Tibial nerve (tissue), 4 donors: ENCODE data around the gene PAFAH1B2. TPM values are rescaled to one million over a fixed set of nuclear protein-coding genes. Genes with fewer than 3 reads are reported as not detected.

ENCODE experiments used
- DNase-seq, 2 donors: peaks; one replicate each; pipeline ENCODE4 v3.0.0-alpha.2; 2019; ENCODE audit warnings: low spot score in 2 of 2
- H3K27ac ChIP-seq, 4 donors: fragments of 200-600 bp; sonication (generic) in 3 of 4; one replicate each; pipeline ENCODE4 v1.5.1; 2017 to 2019; ENCODE audit warnings: mild to moderate bottlenecking in 1 of 4
- H3K27me3 ChIP-seq, 2 donors: fragments of 200-600 bp; sonication (generic) in 1 of 2; one replicate each; pipeline versions ENCODE4 v1.5.1 to v1.6.0; 2017 to 2019
- H3K36me3 ChIP-seq, 3 donors: fragments of 200-600 bp; sonication (generic); one replicate each; pipeline ENCODE4 v1.5.1; 2018 to 2019
- H3K4me1 ChIP-seq, 4 donors: fragments of 200-600 bp; sonication (generic) in 3 of 4; one replicate each; pipeline ENCODE4 v1.5.1; 2017 to 2019
- H3K4me3 ChIP-seq, 4 donors: fragments of 200-600 bp; sonication (generic) in 3 of 4; one replicate each; pipeline ENCODE4 v1.5.1; 2017 to 2019; ENCODE audit warnings: mild to moderate bottlenecking in 1 of 4, moderate library complexity in 1 of 4
- H3K9me3 ChIP-seq, 4 donors: fragments of 200-600 bp; sonication (generic) in 3 of 4; one replicate each; pipeline ENCODE4 v1.5.1; 2017 to 2019
- EP300 ChIP-seq, 2 donors: sonication (generic); formaldehyde crosslinking; IDR thresholded peaks; one replicate each; pipeline ENCODE4 v1.6.1; 2017; ENCODE audit warnings: antibody characterized with exemption in 2 of 2, mild to moderate bottlenecking in 1 of 2
- POLR2A ChIP-seq, 2 donors: fragments of 450-650 bp; IDR thresholded peaks; one replicate each; pipeline ENCODE4 v1.6.1; 2017; ENCODE audit warnings: antibody characterized with exemption in 2 of 2, mild to moderate bottlenecking in 2 of 2, moderate library complexity in 2 of 2
- WGBS, 2 donors: methylation state at CpG; one replicate each; pipeline ENCODE4 v1.1.5; 2018; 5-methylcytosine and 5-hydroxymethylcytosine counted together
- total RNA-seq, 4 donors: library from RNA; depleted of rRNA; stranded (reverse); fragments of >200 nt; gene quantifications; one replicate each; pipeline ENCODE4 v1.1.0, GENCODE V29; 2016
- TF ChIP-seq, protein P1 (sequence below), 5 experiments: fragments of 200-600 bp in 3 of 5; fragments of 450-650 bp in 2 of 5; sonication (generic) in 3 of 5; IDR thresholded peaks; one replicate each; pipeline ENCODE4 v1.5.1; 2016 to 2019; ENCODE audit warnings: antibody characterized with exemption in 5 of 5, mild to moderate bottlenecking in 3 of 5, moderate library complexity in 2 of 5

The PAFAH1B2 gene
- total RNA-seq, 4 donors from 2014 or later, result 96.9 to 125 (median 109) TPM

DNA sequence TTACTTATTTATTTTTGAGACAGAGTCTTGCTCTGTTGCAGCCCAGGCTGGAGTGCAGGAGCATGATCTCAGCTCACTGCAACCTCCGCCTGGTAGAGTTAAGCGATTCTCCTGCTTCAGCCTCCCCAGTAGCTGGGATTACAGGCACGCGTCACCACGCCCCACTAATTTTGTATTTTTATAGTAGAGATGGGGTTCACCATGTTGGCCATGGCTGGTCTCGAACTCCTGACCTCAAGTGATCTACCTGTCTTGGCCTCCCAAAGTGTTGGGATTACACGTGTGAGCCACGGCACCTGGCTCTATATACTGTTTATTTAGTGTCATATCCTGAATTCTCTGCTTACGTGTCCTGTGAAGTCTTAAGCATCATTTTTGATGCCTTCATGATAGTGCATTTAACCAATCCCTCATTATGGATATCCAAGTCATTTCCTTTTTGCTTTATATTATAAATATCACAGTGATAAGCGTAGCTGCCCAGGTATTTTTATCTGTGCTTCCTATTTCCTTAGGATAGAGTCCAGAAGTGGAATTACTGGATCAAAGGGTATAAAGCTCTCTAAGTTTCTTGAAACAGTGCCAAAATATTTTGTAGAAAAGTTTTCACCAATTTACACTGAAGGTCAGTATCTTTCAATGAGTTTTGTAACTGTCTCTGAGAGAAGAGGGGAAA lies 33.6 kb downstream of the PAFAH1B2 start:
- peaks cover 0 to 74% (median 30%) of the 10 kb centered on the region in 4 donors for H3K4me1 ChIP-seq
- no peak for TF ChIP-seq POLR2A (IDR thresholded peaks at IDR 0.05)
- no peak for TF ChIP-seq EP300 (IDR thresholded peaks at IDR 0.05)
- TF ChIP-seq, protein P1, sequence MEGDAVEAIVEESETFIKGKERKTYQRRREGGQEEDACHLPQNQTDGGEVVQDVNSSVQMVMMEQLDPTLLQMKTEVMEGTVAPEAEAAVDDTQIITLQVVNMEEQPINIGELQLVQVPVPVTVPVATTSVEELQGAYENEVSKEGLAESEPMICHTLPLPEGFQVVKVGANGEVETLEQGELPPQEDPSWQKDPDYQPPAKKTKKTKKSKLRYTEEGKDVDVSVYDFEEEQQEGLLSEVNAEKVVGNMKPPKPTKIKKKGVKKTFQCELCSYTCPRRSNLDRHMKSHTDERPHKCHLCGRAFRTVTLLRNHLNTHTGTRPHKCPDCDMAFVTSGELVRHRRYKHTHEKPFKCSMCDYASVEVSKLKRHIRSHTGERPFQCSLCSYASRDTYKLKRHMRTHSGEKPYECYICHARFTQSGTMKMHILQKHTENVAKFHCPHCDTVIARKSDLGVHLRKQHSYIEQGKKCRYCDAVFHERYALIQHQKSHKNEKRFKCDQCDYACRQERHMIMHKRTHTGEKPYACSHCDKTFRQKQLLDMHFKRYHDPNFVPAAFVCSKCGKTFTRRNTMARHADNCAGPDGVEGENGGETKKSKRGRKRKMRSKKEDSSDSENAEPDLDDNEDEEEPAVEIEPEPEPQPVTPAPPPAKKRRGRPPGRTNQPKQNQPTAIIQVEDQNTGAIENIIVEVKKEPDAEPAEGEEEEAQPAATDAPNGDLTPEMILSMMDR (IDR thresholded peaks at IDR 0.05), result no peak
- peaks cover 0 to 12% (median 7%) of the 10 kb centered on the region in 3 donors for H3K36me3 ChIP-seq
- peak overlapping the region in 3 of 4 donors; percentile 91 to 97 (median 93) for H3K4me3 ChIP-seq
- no peaks in the 10 kb centered on the region for H3K9me3 ChIP-seq
- no peaks in the 10 kb centered on the region for H3K27me3 ChIP-seq
- no peak for DNase-seq
- WGBS, 2 donors, result 80 to 82% methylated on average over 10 of the region's 10 CpGs
- H3K27ac ChIP-seq, result peak overlapping the region; percentile 91 to 100 (median 99)

DNA sequence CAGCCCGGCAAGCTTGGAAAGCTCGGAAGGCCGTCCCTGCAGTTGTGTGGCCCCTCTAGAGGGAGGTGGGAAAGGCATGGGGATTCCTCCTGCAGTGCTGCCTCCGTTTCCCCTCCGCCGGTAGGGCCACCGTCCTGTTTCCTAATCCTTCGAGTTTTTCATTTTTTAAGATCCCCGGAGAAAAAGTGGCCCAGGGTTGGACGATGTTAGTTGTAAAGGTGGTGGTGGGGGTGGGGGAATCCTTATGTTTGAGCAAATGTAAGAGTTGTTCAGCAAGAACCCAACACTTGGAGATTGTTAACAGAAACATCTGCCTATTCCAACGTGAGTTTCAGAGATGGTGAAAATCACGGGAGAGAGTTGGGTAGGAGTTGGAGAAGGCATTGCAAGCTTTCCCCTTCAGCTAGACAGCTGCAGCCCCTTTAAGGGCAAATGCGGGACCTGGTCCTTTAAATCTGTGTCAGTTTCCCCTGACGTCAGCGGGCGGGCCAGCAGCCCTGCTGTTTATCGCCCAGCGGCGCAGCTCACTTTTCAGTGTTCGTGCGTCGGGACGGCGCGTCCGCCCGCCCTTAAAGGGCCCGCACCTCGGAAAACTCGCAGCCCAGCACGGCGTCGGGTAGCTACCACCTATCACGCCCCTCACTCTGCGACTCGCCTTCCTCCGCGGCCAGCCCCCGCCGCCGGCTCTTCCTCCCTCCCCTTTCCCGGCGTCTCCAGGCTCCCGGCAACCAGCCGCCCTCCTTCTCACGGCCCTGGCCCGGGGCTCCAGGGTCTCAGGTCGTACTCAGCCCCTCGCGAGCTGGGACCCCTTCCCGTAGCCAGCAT lies 34.3 kb downstream of the PAFAH1B2 start, which contains the start of gene SIDT2:
Gene SIDT2, plus strand, starts transcription at position 534 of the 825 bp plus-strand sequence. CDS start 521 bp downstream, outside the sequence.
- no peaks in the 10 kb centered on the region for H3K9me3 ChIP-seq
- no peaks in the 10 kb centered on the region for H3K27me3 ChIP-seq
- DNase-seq, result peak; percentile 90 to 91
- TF ChIP-seq POLR2A (IDR thresholded peaks at IDR 0.05) (peak; percentile 93 to 98), EP300 (IDR thresholded peaks at IDR 0.05) (peak; percentile 93 to 99)
- TF ChIP-seq, protein P1 (IDR thresholded peaks at IDR 0.05), result peak in 2 of 5 experiments; percentile 41 to 66
- 1% methylated on average over 45 to 50 of the region's 51 CpGs for WGBS, 2 donors
- peaks cover 0 to 19% (median 9%) of the 10 kb centered on the region in 3 donors for H3K36me3 ChIP-seq
- H3K27ac ChIP-seq, result peak within 1 kb of the TSS; percentile 91 to 100 (median 99)
- H3K4me3 ChIP-seq, result peak within 1 kb of the TSS; percentile 84 to 97 (median 92)
- peaks cover 0 to 68% (median 27%) of the 10 kb centered on the region in 4 donors for H3K4me1 ChIP-seq

DNA sequence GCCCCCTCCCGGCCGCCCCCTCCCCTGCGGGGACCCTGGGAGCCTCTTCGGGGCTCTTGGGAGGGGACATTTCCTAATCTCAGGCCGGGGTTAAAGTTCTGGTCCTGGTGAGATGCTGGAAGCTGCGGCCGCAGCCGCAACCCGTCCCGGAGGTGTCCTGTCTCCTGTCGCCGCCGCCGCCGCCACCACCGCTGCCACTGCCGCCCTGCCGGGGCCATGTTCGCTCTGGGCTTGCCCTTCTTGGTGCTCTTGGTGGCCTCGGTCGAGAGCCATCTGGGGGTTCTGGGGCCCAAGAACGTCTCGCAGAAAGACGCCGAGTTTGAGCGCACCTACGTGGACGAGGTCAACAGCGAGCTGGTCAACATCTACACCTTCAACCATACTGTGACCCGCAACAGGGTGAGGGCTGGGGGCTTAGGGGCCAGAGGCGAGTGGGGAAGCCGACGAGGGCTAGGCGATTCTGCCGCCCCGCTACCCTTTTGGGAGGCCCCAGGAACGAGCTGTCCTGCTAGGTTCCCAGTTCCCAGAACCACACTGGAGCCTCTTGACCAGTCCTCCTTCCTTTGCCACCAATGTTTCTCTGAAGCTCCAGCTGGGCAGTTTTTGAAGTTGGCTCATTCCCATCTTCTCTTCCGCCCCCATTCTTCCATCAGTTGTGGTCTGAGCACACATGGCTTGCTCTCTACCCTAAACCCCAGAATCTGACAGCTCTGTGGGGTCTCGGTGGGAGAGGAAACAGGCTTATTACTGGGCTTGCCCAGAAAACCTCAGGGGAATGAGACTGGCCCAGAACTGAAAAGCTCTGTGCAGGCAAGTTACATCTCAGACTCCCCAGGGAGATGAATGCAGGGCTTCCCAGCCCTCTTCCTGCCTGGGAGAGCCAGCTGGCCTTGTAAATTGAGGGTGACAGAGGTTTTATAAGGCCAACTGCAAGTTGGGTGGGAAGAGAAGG lies 35.2 kb downstream of the PAFAH1B2 start:
- TF ChIP-seq EP300 (IDR thresholded peaks at IDR 0.05) (peak in 1 of 2 donors; percentile 5), POLR2A (IDR thresholded peaks at IDR 0.05) (no peak)
- H3K4me3 ChIP-seq, result peak overlapping the region; percentile 84 to 97 (median 92)
- DNase-seq, result no peak
- peaks cover 2 to 28% (median 9%) of the 10 kb centered on the region in 3 donors for H3K36me3 ChIP-seq
- no peaks in the 10 kb centered on the region for H3K9me3 ChIP-seq
- WGBS, 2 donors, result 0% methylated on average over 9 to 36 of the region's 39 CpGs
- H3K4me1 ChIP-seq, result peaks cover 0 to 63% (median 27%) of the 10 kb centered on the region in 4 donors
- H3K27me3 ChIP-seq, result no peaks in the 10 kb centered on the region
- peak overlapping the region; percentile 91 to 100 (median 99) for H3K27ac ChIP-seq

DNA sequence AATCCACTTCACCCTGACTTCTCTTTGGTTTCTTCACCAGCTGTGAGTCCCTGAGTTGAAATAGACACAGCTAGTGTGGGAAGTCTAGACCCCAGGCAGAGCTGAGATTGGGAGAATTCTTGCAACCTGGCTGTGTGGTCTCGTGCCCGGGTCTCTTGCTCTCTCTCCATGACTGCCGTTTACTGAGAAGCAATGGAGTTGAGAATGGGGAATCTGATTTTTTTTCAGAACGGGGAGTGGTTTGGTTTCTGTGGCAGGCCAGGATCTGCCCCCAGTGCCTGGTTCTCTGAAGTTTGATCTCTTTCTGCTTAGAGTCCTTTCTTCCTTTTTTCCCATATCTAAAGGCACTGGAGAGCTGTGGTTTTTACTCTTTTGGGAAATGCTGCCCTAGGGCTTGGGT lies 35.9 kb downstream of the PAFAH1B2 start:
- Histone ChIP-seq H3K4me1 (peaks cover 0 to 58% (median 27%) of the 10 kb centered on the region in 4 donors), H3K27me3 (no peaks in the 10 kb centered on the region), H3K9me3 (no peaks in the 10 kb centered on the region), H3K27ac (peak overlapping the region; percentile 91 to 100 (median 99)), H3K36me3 (peaks cover 2 to 35% (median 9%) of the 10 kb centered on the region in 3 donors), H3K4me3 (peak overlapping the region; percentile 84 to 97 (median 92))
- no peak for DNase-seq
- WGBS, 2 donors, result 28 to 35% methylated on average over 4 of the region's 4 CpGs
- peak in 1 of 2 donors; percentile 9 for TF ChIP-seq EP300 (IDR thresholded peaks at IDR 0.05)
- no peak for TF ChIP-seq POLR2A (IDR thresholded peaks at IDR 0.05)

DNA sequence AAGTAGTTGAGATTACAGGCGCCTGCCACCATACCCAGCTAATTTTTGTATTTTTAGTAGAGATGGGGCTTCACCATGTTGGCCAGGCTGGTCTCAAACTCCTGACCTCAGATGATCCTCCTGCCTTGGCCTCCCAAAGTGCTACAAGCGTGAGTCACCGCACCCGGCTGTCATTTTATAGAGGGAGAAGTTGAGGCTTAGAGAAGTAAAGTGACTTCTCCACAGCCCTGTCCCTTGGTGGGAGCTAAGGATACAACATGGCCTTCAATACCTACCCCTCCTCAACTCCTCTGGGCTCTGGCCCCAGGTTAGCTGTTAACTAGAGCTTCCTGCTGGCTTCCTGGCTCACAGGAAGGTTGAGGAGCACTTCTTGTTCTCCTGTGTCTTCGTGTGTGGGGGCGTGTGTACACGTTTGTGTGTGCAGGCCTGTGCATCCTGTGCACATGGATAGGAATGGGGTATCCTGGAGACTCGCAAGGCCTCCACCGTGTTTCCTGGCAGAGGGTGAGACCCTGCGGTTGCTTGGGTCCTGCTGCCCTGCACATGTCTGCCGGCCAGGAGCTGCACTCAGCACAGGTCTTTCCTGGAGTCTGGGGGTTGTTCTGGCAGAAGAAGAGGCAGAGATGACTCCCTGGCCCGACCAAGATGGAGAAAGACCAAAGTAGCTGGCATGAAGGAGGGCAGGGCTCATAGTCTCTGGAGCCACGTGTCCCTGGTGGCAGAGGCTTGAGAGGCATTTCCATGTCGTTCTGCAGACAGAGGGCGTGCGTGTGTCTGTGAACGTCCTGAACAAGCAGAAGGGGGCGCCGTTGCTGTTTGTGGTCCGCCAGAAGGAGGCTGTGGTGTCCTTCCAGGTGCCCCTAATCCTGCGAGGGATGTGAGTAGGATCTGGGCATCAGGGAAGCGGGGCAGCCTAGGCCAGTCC lies 36.8 kb downstream of the PAFAH1B2 start:
- TF ChIP-seq EP300 (IDR thresholded peaks at IDR 0.05) (peak in 1 of 2 donors; percentile 47), POLR2A (IDR thresholded peaks at IDR 0.05) (no peak)
- TF ChIP-seq, protein P1 (IDR thresholded peaks at IDR 0.05), result peak; percentile 46 to 85 (median 62)
- Histone ChIP-seq H3K27ac (peak overlapping the region in 3 of 4 donors; percentile 6 to 99 (median 99)), H3K4me3 (peak overlapping the region in 2 of 4 donors; percentile 93 to 97), H3K4me1 (peaks cover 0 to 51% (median 24%) of the 10 kb centered on the region in 4 donors), H3K27me3 (no peaks in the 10 kb centered on the region), H3K9me3 (no peaks in the 10 kb centered on the region), H3K36me3 (peaks cover 2 to 43% (median 9%) of the 10 kb centered on the region in 3 donors)
- peak; percentile 59 to 81 for DNase-seq
- WGBS, 2 donors, result 47 to 54% methylated on average over 18 to 22 of the region's 22 CpGs
